K562 (cell line): ENCODE measurements around the gene TANGO6. TPM values are rescaled to one million over a fixed set of nuclear protein-coding genes. Genes with fewer than 3 reads are reported as not detected.

Source experiments
- DIDO1 ChIP-seq: fragments of 450-650 bp; IDR thresholded peaks from 2 replicates; pipeline ENCODE4 v1.6.1; 2016; ENCODE audit warnings: low read depth, missing biosample characterization, missing genetic modification characterization
- ELK3 ChIP-seq: fragments of 450-650 bp; formaldehyde crosslinking; IDR thresholded peaks from 2 replicates; pipeline ENCODE4 v1.4.0; 2020; ENCODE audit warnings: mild to moderate bottlenecking
- JUNB ChIP-seq: fragments of 450-650 bp; formaldehyde crosslinking; conservative IDR thresholded peaks from 2 replicates; pipeline ENCODE4 v1.4.0; 2020; ENCODE audit warnings: mild to moderate bottlenecking
- PCBP2 ChIP-seq: fragments of 200-400 bp; formaldehyde crosslinking; IDR thresholded peaks from 2 replicates; pipeline ENCODE4 v1.6.1; 2018; ENCODE audit warnings: low read length, low read depth, mild to moderate bottlenecking, moderate library complexity; ENCODE audit not compliant: poor library complexity, severe bottlenecking
- PHB2 ChIP-seq: fragments of 450-650 bp; IDR thresholded peaks from 2 replicates; pipeline ENCODE4 v1.6.1; 2017; ENCODE audit warnings: low read depth
- PRDM10 ChIP-seq: fragments of 450-650 bp; IDR thresholded peaks from 2 replicates; pipeline ENCODE4 v1.6.1; 2018; ENCODE audit not compliant: partially characterized antibody
- TAL1 ChIP-seq: fragments of 450-650 bp; IDR thresholded peaks from 2 replicates; pipeline ENCODE4 v1.6.1; 2016; ENCODE audit warnings: mild to moderate bottlenecking
- ZBTB40 ChIP-seq, 2 experiments: fragments of 450-650 bp in 1 of 2; sonication (generic) in 1 of 2; formaldehyde crosslinking in 1 of 2; IDR thresholded peaks; 2 replicates each; pipeline versions ENCODE4 v1.7.1 to v1.9.0; 2016 to 2022; ENCODE audit warnings: inconsistent platforms in 1 of 2, mild to moderate bottlenecking in 1 of 2, missing genetic modification reagents in 1 of 2
- ZBTB5 ChIP-seq: fragments of 450-650 bp; IDR thresholded peaks from 2 replicates; pipeline ENCODE4 v1.6.1; 2017; ENCODE audit warnings: antibody characterized with exemption
- ZNF146 ChIP-seq: IDR thresholded peaks from one replicate; pipeline ENCODE4 v1.6.1; 2018; ENCODE audit warnings: missing compliant biosample characterization; ENCODE audit not compliant: unreplicated experiment
- polyA plus RNA-seq, 8 experiments: library from polyadenylated mRNA; depleted of rRNA in 4 of 8; stranded (reverse) in 5 of 8; unstranded in 3 of 8; fragments of >200 nt; fragmentation: Nextera tagmentation in 2 of 8; fragmentation: Illumina TruSeq in 1 of 8; extraction: Ambion mirVana in 2 of 8; extraction: Trizol in 1 of 8; gene quantifications; 2 replicates each; pipeline versions ENCODE4 v1.2.1 to v1.2.3, GENCODE V29; 2011 to 2014; ENCODE audit warnings: inconsistent platforms in 1 of 8, missing spikeins in 1 of 8
- total RNA-seq, 7 experiments: library from RNA; depleted of rRNA in 6 of 7; stranded (reverse); fragments of >200 nt in 6 of 7; fragmentation: Illumina TruSeq in 2 of 7; extraction: Trizol in 2 of 7; gene quantifications; 2 replicates each; pipeline versions ENCODE4 v1.2.1 to v1.2.3, GENCODE V29; 2011 to 2021; ENCODE audit warnings: low replicate concordance in 1 of 7

Gene TANGO6
- total and polyA plus RNA-seq, 9 of the 15 experiments (the other 6 are each of a cell fraction or from before 2014, with no cell fraction given), result 1.6 to 15.2 (median 9.6) TPM

GRCh38 chr16:69132424-69133252 is 289.3 kb downstream of the TANGO6 start, which contains the start of the genes CHTF8 and UTP4 (continued):
- TF ChIP-seq TAL1 (no peak), PCBP2 (peak; percentile 42), ZBTB40 (IDR thresholded peaks at IDR 0.05) (peak; percentile 92), ZBTB40 (CRISPR knock-in tag; IDR thresholded peaks at IDR 0.05) (no peak), PRDM10 (no peak), ZBTB5 (no peak), ZNF146 (CRISPR knock-in tag) (no peak), DIDO1 (tag) (0 out of 2 replicates have a peak, but pooled peaks have one; percentile 24), JUNB (CRISPR knock-in tag) (no peak), PHB2 (no peak), ELK3 (CRISPR knock-in tag) (no peak)
